Caki2 (cell line): ENCODE measurements around the gene KIAA0825. TPM values are rescaled to one million over a fixed set of nuclear protein-coding genes. Genes with fewer than 3 reads are reported as not detected.
"Not testable (repeated sequence)": the region's sequence is repeated elsewhere in the genome, so short reads cannot be mapped to it uniquely, and the experiment has no call there.

ENCODE experiments used
- DNase-seq: peaks from one replicate; pipeline ENCODE4 v3.0.0-alpha.2; 2015; ENCODE audit warnings: low read depth
- in situ Hi-C: cut with HindIII; loops from 2 replicates; pipeline ENCODE4 v1.10.0; 2016; ENCODE audit warnings: low sequenced_read_pairs, low pct_unique_long_range_greater_than_20kb, mixed read lengths
- total RNA-seq: library from RNA; depleted of rRNA; stranded (reverse); fragments of >200 nt; shearing (Covaris generic); gene quantifications from 2 replicates; pipeline ENCODE4 v1.2.3, GENCODE V29; 2014; ENCODE audit warnings: low replicate concordance

KIAA0825 gene
- total RNA-seq, 1 experiment from 2014 or later = 0.07 TPM

- in situ Hi-C loops = no loop called here
- DNase-seq = no peak
Observed at GRCh38 chr5:94595281-94595840, 23.0 kb downstream of the KIAA0825 start.

- in situ Hi-C loops = no loop called here
- DNase-seq = no peak
Observed at GRCh38 chr5:94577466-94578245, 40.7 kb downstream of the KIAA0825 start.

- in situ Hi-C loops = no loop called here
- no peak for DNase-seq
Observed at GRCh38 chr5:94575196-94575595, 43.2 kb downstream of the KIAA0825 start.

- DNase-seq, in situ Hi-C loops: not testable (repeated sequence)
Observed at GRCh38 chr5:94573349-94573748, 45.1 kb downstream of the KIAA0825 start.

- DNase-seq = no peak
Observed at GRCh38 chr5:94571415-94571814, 47.0 kb downstream of the KIAA0825 start.

GRCh38 chr5:94564812-94565211, 53.6 kb downstream of the KIAA0825 start:
- DNase-seq = no peak
- in situ Hi-C loops = no loop called here

More at GRCh38 chr5:94571415-94571814, 47.0 kb downstream of the KIAA0825 start:
- in situ Hi-C loops = no loop called here

GRCh38 chr5:94562327-94562971, 56.0 kb downstream of the KIAA0825 start:
- no peak for DNase-seq
- in situ Hi-C loops = no loop called here

GRCh38 chr5:94558028-94558427, 60.4 kb downstream of the KIAA0825 start:
- no peak for DNase-seq
- in situ Hi-C loops = no loop called here

- DNase-seq = no peak
- in situ Hi-C loops = no loop called here
Observed at GRCh38 chr5:94551858-94552257, 66.5 kb downstream of the KIAA0825 start.

- DNase-seq = no peak
- in situ Hi-C loops = no loop called here
Observed at GRCh38 chr5:94545870-94546625, 72.4 kb downstream of the KIAA0825 start.

- in situ Hi-C loops = no loop called here
- DNase-seq = no peak
Observed at GRCh38 chr5:94544875-94545547, 73.4 kb downstream of the KIAA0825 start.

- DNase-seq = no peak
Observed at GRCh38 chr5:94544031-94544650, 74.3 kb downstream of the KIAA0825 start.

GRCh38 chr5:94540856-94541494, 77.4 kb downstream of the KIAA0825 start:
- DNase-seq = no peak
- in situ Hi-C loops = no loop called here

More at GRCh38 chr5:94544031-94544650, 74.3 kb downstream of the KIAA0825 start:
- in situ Hi-C loops = no loop called here

- in situ Hi-C loops = no loop called here
- DNase-seq = no peak
Observed at GRCh38 chr5:94538260-94538659, 80.1 kb downstream of the KIAA0825 start.

- no peak for DNase-seq
- in situ Hi-C loops = no loop called here
Observed at GRCh38 chr5:94526706-94527105, 91.7 kb downstream of the KIAA0825 start.

- in situ Hi-C loops = no loop called here
- DNase-seq = peak; percentile 10
Observed at GRCh38 chr5:94524841-94525697, 93.3 kb downstream of the KIAA0825 start.
